ENCODE results near the gene CDH23. TPM values are rescaled to one million over a fixed set of nuclear protein-coding genes. Genes with fewer than 3 reads are reported as not detected.

CDH23 gene
- total and polyA plus RNA-seq, 10 of the 15 experiments (the other 5 are each of a cell fraction or from before 2014, with no cell fraction given) = 0.09 to 0.40 (median 0.15) TPM; not detected in 1

DNA sequence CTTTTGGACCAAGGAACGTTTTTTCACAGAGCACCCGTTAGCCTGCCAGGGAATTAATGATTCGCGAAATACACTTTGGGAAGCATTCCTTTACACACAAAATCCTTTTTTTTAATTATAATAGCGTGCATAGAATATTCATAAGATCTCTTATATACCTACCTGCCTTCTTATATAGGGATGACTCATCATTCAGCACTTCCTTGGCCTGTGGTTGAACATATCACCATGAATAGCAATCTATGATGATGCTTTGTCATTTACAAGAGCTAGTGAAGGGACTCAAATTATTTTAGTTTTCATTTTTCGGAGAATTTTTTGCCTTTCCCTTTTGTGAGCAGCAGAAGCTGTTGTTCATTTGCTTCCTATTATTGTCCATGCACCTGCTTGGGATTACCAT is 97.0 kb downstream of the CDH23 start:
- ATAC-seq = 0 out of 3 replicates have a peak, but pooled peaks have one; percentile 31
- ChIA-PET POLR2A (no interaction called here), RAD21 (ENCODE audit: unreplicated experiment) (interaction anchor here (1.3 kb wide), 1 partner anchor 215 kb away, joined by 3 read pairs; no protein-coding TSS in a partner anchor), CTCF (interaction anchor here (0.9 to 2.0 kb wide), 8 partner anchors 76 to 214 kb away, joined by 3 to 7 read pairs (median 4); partner anchors contain the start of gene SLC29A3), SMC1A (ENCODE audit: uncharacterized antibody, unreplicated experiment) (interaction anchor here (1.0 to 2.1 kb wide), 4 partner anchors 16 to 215 kb away, joined by 3 to 9 read pairs (median 4); no protein-coding TSS in a partner anchor)
- H3K9me3 ChIP-seq (replicated peaks; ENCODE audit: control insufficient read depth, insufficient read depth, low read length) = no peaks in the 10 kb centered on the region; the same call in 2 of the 3 replicates
- peak; percentile 36; the same call in 1 of the 2 replicates for TF ChIP-seq JUNB (IDR thresholded peaks at IDR 0.05)
- no peak for TF ChIP-seq CBX3 (IDR thresholded peaks at IDR 0.05; ENCODE audit: borderline replicate concordance, low read depth)
- peak; percentile 52; the same call in 1 of the 2 replicates for TF ChIP-seq RUNX3 (IDR thresholded peaks at IDR 0.05; ENCODE audit: low read length)
- TF ChIP-seq EP300 (IDR thresholded peaks at IDR 0.05; ENCODE audit: borderline replicate concordance in 1 of 2, control insufficient read depth in 1 of 2, low read depth in 2 of 2, low read length in 2 of 2) = no peak
- H3K4me2 ChIP-seq (ENCODE audit: control insufficient read depth, insufficient read depth) = no peak overlapping the region
- 63% methylated on average over 6 of the region's 6 CpGs for WGBS (ENCODE audit: insufficient coverage, insufficient replicate concordance, low lambda C conversion rate, missing lambda C conversion rate)
- no TSS peak for BruUV-seq (replicated peaks)
- H4K20me1 ChIP-seq (ENCODE audit: control insufficient read depth, insufficient read depth) = no peaks in the 10 kb centered on the region
- intact Hi-C loops (cut with micrococcal nuclease; ENCODE audit: unreplicated experiment) (no loop called here), in situ Hi-C loops (cut with MboI) (no loop called here)
- no peaks in the 10 kb centered on the region for H3K79me2 ChIP-seq (ENCODE audit: control insufficient read depth, insufficient read depth, low read length)
- H3K4me3 ChIP-seq = no peak overlapping the region
- H3K9ac ChIP-seq (ENCODE audit: control insufficient read depth, insufficient read depth, low read length) = no peak overlapping the region
- H3K27ac ChIP-seq (ENCODE audit: control insufficient read depth, insufficient read depth) = no peak overlapping the region
- no peaks in the 10 kb centered on the region for H3K36me3 ChIP-seq (ENCODE audit: control insufficient read depth in 2 of 2, insufficient read depth in 2 of 2, low read length in 1 of 2)
- H2AFZ ChIP-seq (ENCODE audit: control insufficient read depth, low read depth, low read length) = no peak overlapping the region
- peaks cover 9% of the 10 kb centered on the region for H3K4me1 ChIP-seq (ENCODE audit: control insufficient read depth, insufficient read depth, low read length)
- FAIRE-seq = no peak
- 0 out of 4 replicates have a peak, but pooled peaks cover 0 to 2% of the 10 kb centered on the region in 2 experiments for H3K27me3 ChIP-seq (replicated peaks in 1 of 2; ENCODE audit: control insufficient read depth in 2 of 2, insufficient read depth in 2 of 2, low read length in 1 of 2)
- DNase-seq (ENCODE audit: low read depth, low spot score) = no peak

DNA sequence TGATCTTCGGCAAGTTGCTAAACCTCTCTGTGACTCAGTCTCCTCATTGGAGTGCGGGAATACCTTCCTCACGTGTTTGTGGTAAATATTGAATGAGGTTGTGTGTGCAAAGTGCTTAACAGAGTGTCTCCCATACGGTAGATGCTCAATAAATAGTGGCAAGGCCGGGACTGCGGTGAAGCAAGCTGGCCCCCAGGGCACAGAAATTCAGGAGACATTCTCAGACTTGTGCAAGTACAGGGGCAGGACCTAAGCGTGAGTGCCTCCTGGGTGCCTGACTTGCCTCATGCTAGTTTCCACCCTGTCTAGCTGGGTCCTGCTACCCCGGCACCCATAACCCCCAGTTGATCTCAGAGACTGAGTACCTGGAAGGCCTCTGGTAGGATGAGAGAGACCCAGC is 97.8 kb downstream of the CDH23 start:
- ChIA-PET CTCF (interaction anchor here (0.9 to 2.0 kb wide), 6 partner anchors 110 to 278 kb away, joined by 3 to 7 read pairs (median 3); partner anchors contain the start of gene SLC29A3), SMC1A (ENCODE audit: uncharacterized antibody, unreplicated experiment) (interaction anchor here (1.0 to 2.1 kb wide), 2 partner anchors 16 to 75 kb away, joined by 3 to 9 read pairs; no protein-coding TSS in a partner anchor), POLR2A (no interaction called here), RAD21 (ENCODE audit: unreplicated experiment) (no interaction called here)
- Histone ChIP-seq H3K27me3 (replicated peaks in 1 of 2; ENCODE audit: control insufficient read depth in 2 of 2, insufficient read depth in 2 of 2, low read length in 1 of 2) (0 out of 4 replicates have a peak, but pooled peaks cover 0 to 2% of the 10 kb centered on the region in 2 experiments), H3K9ac (ENCODE audit: control insufficient read depth, insufficient read depth, low read length) (no peak overlapping the region), H3K4me3 (no peak overlapping the region), H3K79me2 (ENCODE audit: control insufficient read depth, insufficient read depth, low read length) (no peaks in the 10 kb centered on the region), H3K36me3 (ENCODE audit: control insufficient read depth in 2 of 2, insufficient read depth in 2 of 2, low read length in 1 of 2) (no peaks in the 10 kb centered on the region), H3K4me1 (ENCODE audit: control insufficient read depth, insufficient read depth, low read length) (peaks cover 9% of the 10 kb centered on the region), H3K27ac (ENCODE audit: control insufficient read depth, insufficient read depth) (no peak overlapping the region), H3K9me3 (replicated peaks; ENCODE audit: control insufficient read depth, insufficient read depth, low read length) (no peaks in the 10 kb centered on the region; the same call in 2 of the 3 replicates), H4K20me1 (ENCODE audit: control insufficient read depth, insufficient read depth) (no peaks in the 10 kb centered on the region), H2AFZ (ENCODE audit: control insufficient read depth, low read depth, low read length) (no peak overlapping the region), H3K4me2 (ENCODE audit: control insufficient read depth, insufficient read depth) (peak overlapping the region; percentile 22)
- no peak for FAIRE-seq
- intact Hi-C loops (cut with micrococcal nuclease; ENCODE audit: unreplicated experiment) (no loop called here), in situ Hi-C loops (cut with MboI) (no loop called here)
- 63% methylated on average over 8 of the region's 8 CpGs for WGBS (ENCODE audit: insufficient coverage, insufficient replicate concordance, low lambda C conversion rate, missing lambda C conversion rate)
- no peak for DNase-seq (ENCODE audit: low read depth, low spot score)
- peak; percentile 37 for ATAC-seq
- BruUV-seq (replicated peaks) = no TSS peak
- no peak for TF ChIP-seq CBX3 (IDR thresholded peaks at IDR 0.05; ENCODE audit: borderline replicate concordance, low read depth)
- TF ChIP-seq, protein P1, sequence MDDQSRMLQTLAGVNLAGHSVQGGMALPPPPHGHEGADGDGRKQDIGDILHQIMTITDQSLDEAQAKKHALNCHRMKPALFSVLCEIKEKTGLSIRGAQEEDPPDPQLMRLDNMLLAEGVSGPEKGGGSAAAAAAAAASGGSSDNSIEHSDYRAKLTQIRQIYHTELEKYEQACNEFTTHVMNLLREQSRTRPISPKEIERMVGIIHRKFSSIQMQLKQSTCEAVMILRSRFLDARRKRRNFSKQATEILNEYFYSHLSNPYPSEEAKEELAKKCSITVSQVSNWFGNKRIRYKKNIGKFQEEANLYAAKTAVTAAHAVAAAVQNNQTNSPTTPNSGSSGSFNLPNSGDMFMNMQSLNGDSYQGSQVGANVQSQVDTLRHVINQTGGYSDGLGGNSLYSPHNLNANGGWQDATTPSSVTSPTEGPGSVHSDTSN (IDR thresholded peaks at IDR 0.05; ENCODE audit: insufficient replicate concordance, low read depth, low read length) = no peak
- TF ChIP-seq, protein P2, sequence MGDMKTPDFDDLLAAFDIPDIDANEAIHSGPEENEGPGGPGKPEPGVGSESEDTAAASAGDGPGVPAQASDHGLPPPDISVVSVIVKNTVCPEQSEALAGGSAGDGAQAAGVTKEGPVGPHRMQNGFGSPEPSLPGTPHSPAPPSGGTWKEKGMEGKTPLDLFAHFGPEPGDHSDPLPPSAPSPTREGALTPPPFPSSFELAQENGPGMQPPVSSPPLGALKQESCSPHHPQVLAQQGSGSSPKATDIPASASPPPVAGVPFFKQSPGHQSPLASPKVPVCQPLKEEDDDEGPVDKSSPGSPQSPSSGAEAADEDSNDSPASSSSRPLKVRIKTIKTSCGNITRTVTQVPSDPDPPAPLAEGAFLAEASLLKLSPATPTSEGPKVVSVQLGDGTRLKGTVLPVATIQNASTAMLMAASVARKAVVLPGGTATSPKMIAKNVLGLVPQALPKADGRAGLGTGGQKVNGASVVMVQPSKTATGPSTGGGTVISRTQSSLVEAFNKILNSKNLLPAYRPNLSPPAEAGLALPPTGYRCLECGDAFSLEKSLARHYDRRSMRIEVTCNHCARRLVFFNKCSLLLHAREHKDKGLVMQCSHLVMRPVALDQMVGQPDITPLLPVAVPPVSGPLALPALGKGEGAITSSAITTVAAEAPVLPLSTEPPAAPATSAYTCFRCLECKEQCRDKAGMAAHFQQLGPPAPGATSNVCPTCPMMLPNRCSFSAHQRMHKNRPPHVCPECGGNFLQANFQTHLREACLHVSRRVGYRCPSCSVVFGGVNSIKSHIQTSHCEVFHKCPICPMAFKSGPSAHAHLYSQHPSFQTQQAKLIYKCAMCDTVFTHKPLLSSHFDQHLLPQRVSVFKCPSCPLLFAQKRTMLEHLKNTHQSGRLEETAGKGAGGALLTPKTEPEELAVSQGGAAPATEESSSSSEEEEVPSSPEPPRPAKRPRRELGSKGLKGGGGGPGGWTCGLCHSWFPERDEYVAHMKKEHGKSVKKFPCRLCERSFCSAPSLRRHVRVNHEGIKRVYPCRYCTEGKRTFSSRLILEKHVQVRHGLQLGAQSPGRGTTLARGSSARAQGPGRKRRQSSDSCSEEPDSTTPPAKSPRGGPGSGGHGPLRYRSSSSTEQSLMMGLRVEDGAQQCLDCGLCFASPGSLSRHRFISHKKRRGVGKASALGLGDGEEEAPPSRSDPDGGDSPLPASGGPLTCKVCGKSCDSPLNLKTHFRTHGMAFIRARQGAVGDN (IDR thresholded peaks at IDR 0.05) = no peak
- TF ChIP-seq HDGF (IDR thresholded peaks at IDR 0.05) = no peak

Data from GM12878 (cell line).